ENCODE results near the gene TBXAS1.

- TF ChIP-seq EZH2 (IDR thresholded peaks at IDR 0.05; ENCODE audit: low read depth, low read length, severe bottlenecking), result no peak
- TF ChIP-seq CTCF (IDR thresholded peaks at IDR 0.05; ENCODE audit: control extremely low read depth in 1 of 3, insufficient read depth in 1 of 3, low read depth in 1 of 3, low read length in 3 of 3), result no peak
- no peak for TF ChIP-seq SAP30 (IDR thresholded peaks at IDR 0.05; ENCODE audit: insufficient read depth, insufficient replicate concordance, low read length)
Observed at GRCh38 chr7:139855498-139856270, 26.6 kb downstream of the TBXAS1 start.

Measured in H1 (cell line).